Liver (tissue), 3 donors: Measurements from ENCODE around the gene DDX41.

ENCODE experiments used
- ATF3 ChIP-seq: IDR thresholded peaks from 2 replicates; pipeline ENCODE4 v1.6.1; 2016; ENCODE audit warnings: antibody characterized with exemption
- CTCF ChIP-seq: fragments of 150-350 bp; IDR thresholded peaks from 2 replicates; pipeline ENCODE4 v1.5.1; 2017; ENCODE audit warnings: improper control_type of control experiment, low read depth, low read length; ENCODE audit not compliant: missing input control
- GABPA ChIP-seq, 2 donors: IDR thresholded peaks in 1 of 2; conservative IDR thresholded peaks in 1 of 2; 2 replicates each; pipeline ENCODE4 v1.6.1; 2016; ENCODE audit warnings: antibody characterized with exemption in 2 of 2, mild to moderate bottlenecking in 1 of 2, moderate library complexity in 1 of 2
- JUND ChIP-seq, 2 donors: IDR thresholded peaks; 2 replicates each; pipeline ENCODE4 v1.6.1; 2016; ENCODE audit warnings: antibody characterized with exemption in 2 of 2
- MAX ChIP-seq: IDR thresholded peaks from 2 replicates; pipeline ENCODE4 v1.6.1; 2016; ENCODE audit warnings: antibody characterized with exemption
- RAD21 ChIP-seq, 2 donors: IDR thresholded peaks; 2 replicates each; pipeline ENCODE4 v1.6.1; 2016; ENCODE audit warnings: antibody characterized with exemption in 2 of 2, mild to moderate bottlenecking in 2 of 2
- REST ChIP-seq: IDR thresholded peaks from 2 replicates; pipeline ENCODE4 v1.6.1; 2016; ENCODE audit warnings: antibody characterized with exemption, mild to moderate bottlenecking
- YY1 ChIP-seq: IDR thresholded peaks from 2 replicates; pipeline ENCODE4 v1.6.1; 2016; ENCODE audit warnings: antibody characterized with exemption, mild to moderate bottlenecking
- ZBTB33 ChIP-seq: IDR thresholded peaks from 2 replicates; pipeline ENCODE4 v1.6.1; 2016; ENCODE audit warnings: antibody characterized with exemption
- donor health status: healthy.
- donor health status: healthy.

GRCh38 chr5:177490992-177491391, 25.8 kb downstream of the DDX41 start:
- TF ChIP-seq CTCF (no peak), ZBTB33 (no peak), GABPA (IDR thresholded peaks at IDR 0.05 in 1 of 2, conservative IDR thresholded peaks at IDR 0.05 in 1 of 2) (no peak), RAD21 (IDR thresholded peaks at IDR 0.05) (no peak), ATF3 (no peak), MAX (no peak), JUND (IDR thresholded peaks at IDR 0.05) (no peak), REST (no peak), YY1 (no peak)
